ENCODE measurements around the gene WNT9A.

The WNT9A gene

DNA sequence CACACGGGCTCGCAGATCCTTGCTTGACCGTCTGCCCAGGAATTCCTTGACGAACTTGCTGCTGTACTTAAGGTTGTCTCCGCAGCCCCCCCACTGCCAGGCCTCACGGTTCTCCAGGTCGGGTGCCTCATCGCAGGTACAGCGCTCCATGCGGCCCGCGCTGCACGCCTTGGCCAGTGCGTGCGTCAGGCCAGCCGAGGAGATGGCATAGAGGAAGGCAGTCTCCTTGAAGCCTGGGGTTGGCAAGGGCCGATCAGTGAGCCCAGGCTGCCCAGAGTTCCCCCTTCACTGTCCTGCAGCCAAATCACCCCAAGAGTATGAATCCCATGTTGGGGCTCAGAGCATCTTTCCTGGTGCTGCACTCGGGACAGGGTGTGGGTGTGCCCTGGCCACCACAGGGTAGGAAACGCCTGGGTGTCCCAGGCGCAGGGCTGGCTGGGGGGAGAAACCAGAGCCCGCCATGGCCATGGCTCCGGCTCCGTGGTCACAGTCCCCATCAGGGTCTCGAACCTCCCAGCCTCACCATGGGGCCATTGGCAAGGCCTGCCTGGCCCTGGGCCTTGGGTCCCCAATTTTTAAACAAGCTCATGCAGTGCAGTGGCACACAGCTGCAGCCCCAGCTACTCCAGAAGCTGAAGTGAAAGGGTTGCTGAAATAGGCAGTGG is 23.4 kb downstream of the WNT9A start:
- no peak for DNase-seq

DNA sequence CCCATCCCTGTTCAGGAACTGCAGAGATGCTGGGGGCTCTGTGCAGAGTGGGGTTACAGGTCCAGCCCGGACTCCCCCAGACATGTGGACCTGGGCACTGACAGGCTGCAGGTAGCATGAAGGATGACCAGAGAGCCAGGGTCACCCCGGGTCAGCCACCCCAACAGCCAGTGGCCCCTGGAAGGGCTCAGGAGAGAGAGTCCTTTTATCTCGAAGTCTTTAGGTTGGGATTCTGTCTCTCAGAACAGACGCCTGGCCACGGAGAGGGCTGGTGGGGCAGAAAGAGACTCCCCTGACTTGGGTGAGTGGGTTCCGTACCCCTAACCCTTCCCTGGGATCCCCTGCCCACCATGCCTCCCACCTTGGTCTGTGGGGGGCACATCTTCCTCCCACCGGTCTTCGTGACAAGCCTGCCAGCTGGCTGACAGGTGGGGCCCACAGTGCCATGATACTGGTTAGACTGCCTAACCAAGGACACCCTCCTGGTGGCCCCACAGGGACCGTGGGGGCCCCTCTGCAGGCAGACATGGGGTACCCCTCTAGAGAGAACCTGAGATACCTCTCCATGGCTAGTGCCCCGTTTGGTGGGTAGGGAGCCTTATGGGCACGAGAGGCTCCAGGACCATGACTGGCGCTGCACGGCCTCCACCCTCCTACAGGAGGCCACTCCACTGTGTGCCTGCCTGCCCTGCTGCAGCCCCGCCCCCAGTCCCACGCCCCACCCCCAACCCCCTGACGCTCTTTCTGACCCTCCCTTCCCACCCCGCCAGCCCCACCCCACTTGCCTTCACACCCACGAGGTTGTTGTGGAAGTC is 24.2 kb downstream of the WNT9A start:
- no peak for DNase-seq

DNA sequence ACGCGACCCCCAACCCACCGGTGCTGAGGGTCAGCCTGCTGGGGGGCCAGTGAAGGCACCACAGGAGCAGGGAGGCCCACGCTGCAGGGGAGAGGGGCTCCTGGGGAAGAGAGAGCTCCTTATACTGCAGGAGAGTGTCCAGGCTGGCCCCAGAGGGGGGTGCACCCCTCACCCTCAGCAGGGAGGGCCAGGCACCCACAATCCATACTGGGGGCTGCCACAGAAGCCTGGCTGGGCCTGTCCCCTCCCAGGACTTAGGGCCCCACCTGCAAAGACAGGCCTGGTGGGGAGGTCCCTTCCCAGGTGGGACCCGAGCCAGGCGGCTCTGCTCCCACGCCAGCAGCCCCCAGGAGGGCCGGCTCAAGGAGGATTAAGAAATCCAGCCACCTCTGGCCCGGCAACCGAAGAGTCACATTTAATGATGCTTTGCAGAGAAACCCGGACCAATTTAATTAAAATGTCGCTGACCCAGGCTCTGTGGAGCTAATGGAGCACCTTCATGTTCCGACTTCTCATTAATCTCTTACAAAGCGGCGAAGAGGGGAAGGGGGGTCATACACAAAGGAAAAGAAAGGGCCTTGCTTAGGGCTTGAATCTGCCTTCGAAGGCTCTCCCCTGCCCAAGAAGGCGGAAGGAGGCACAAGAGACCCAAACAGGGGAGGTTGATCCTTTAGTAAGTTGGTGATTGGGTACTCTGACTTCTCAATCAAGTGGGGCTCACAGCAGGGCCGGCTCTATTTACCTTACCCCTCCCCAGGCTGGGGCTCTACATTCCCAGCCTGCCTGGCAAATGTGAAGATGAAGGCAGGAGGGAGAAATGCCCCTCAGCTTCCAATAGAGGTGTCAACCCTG is 25.0 kb downstream of the WNT9A start:
- no peak for DNase-seq

DNA sequence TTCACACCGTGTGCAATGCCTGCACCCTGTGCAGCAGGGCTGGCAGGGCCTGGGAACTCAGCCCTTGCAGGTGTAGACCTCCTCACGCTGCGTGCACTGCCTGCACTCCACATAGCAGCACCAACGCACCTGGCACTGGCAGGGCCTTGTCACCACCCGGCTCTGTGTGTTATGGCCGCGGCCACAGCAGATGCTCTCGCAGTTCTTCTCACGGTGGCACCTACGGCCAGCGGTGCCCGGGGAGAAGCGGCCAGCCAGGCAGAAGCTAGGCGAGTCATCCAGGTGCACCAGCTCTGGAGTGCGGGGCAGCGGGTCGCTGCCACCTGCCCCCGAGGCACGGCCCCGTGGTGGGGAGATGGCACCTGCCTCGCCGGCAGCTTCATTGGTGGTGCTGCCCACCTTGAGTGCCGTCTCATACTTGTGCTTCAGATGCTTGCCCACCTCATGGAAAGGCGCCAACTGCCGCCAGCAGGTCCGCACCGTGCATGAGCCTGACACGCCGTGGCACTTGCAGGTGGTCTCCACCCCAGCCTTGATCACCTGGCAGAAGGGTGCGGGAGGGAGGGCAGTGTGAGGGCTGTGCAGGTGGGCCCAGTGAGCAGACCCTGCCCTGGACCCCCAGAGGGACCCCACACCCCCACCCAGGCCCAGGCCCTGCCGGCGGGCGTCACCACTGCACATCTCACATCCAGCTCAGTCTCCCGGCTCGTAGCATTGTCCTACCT is 26.1 kb downstream of the WNT9A start:
- DNase-seq: no peak

DNA sequence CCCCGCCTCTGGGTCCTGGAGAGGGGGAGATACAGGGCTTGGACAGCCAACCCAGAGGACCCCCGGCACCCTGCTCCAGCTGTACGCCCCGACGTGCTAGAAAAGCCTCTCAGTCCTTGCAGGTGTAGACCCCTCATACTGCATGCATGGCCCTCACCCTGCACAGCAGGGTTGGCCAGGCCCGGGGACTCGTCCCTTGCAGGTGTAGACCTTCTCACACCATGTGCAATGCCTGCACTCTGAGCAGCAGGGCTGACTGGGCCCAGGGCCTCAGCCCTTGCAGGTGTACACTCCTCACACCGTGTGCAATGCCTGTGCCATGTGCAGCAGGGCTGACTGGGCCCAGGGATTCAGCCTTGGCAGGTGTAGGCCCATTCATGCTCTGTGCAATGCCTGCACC is 26.8 kb downstream of the WNT9A start:
- DNase-seq: no peak

DNA sequence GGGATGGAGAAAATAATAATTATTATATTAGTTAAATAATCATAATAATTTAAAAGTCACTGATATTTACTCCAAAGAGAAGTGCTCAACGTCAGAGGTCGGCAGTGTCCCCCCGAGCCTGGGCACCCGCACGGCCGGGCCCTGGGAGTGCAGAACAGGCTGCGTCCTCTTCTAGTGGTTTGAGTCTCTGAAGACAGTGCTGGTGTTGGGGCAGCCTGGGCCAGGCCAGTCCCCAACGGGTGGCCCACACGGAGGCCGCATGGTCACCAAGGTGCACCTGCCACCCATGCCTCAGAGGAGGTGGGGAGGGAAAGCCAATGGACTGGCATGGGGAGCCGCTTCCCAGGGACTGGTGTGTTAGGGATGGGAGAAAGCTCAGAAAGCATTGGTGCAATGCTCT is 27.3 kb downstream of the WNT9A start:
- no peak for DNase-seq

DNA sequence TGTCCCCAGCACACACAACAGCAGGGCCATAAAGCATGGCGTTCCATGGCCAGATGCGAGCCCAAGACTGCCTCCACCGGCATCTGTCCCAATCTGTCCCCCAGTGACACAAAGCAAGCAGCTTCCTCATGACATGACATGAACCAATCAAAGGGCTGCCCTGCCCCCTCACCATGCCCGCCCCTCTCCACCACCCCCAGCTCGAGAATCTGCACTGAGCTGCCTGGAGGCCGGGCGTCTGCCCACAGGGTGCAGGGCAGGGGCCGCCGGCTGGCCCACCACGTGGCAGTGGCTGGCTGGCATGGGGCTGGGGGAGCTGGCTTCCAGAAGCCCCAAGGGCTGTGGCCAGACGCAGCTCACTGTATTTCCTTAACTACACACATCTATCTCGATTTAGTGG is 27.8 kb downstream of the WNT9A start:
- no peak for DNase-seq

DNA sequence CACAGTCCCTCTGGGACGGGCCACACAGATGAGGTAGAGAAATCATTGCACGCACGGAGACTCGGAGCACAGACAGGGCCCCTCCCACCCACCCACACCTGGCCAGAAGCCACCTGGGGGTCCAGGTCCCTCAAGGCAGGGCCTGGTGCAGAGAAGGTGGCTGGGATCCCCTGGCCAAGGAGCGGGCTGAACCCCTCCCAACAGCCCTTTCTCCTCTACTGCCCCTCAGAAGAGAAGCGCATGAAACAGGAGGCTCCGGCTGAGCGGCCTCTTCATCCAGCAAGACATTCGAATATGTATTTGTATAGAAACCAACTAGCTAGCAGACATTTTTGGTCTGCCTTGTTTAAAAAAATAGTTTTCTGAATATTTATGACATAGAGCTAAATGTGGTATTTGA is 29.0 kb downstream of the WNT9A start:
- DNase-seq: no peak

DNA sequence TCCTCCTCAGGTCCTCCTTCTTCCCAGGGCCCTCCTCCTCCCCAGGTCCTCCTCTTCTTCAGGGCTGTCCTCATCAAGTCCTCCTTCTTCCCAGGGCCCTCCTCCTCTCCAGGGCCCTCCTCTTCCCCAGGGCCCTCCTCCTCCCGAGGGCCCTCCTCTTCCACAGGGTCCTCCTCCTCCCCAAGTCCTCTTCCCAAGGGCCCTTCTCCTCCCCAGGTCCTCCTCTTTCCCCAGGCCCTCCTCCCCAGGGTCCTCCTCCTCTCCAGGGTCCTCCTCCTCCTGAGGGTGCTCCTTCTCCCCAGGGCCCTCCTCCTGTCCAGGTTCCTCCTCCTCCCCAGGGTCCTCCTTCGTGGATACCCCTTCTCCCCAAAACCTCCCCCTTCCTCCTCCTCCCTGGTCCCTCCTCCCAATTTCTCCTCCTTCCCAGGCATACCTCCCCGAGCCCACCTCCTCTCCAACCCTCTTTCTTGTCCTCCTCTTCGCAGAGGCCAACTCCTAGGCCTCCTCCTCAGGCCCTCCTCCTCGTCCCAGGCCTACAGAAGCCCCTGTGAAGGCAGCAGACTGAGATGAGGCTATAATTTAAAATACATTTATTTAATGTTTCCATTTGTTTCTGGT is 29.5 kb downstream of the WNT9A start:
- no peak for DNase-seq

DNA sequence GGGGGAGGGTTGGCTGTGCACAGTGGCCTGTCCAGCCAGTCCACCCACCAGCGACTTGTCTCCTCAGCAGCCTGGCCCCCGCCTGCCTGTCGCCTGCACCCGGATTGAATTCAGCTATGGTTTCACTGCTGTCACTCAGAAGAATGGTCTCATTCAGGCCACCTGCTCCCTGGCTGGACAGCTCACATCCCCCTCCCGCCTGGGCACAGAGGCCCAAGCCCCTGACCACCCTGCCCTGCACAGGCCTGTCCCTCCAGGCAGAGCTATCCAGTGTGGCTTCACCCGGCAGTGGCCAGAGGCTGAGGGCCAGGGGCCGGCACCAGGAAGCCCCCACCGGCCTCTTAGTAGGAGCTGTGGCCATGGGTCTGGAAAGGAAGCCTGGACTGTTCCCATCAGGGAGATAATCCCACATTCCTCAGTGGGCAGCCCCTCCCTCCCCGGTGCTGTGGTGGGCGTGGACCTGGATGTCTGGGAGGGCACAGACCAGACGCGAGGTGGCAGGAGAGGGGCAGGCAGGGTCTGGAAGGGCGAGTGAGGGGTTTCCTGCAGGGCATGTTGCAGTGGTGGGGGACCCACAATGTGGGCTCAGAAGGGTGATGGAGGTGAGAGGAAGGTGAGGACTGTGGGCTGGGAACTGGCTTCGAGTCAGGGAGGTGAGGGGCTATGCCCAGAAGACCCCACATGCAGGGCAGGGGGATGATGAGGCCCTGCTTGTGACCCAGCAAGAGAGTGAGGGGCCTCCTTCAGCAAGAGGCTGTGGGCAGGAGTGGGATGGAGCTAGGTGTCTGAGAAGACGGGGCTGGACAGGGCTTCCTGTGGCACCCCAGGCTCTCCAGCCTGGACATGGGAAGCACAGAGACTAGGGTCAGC is 30.4 kb downstream of the WNT9A start:
- no peak for DNase-seq

DNA sequence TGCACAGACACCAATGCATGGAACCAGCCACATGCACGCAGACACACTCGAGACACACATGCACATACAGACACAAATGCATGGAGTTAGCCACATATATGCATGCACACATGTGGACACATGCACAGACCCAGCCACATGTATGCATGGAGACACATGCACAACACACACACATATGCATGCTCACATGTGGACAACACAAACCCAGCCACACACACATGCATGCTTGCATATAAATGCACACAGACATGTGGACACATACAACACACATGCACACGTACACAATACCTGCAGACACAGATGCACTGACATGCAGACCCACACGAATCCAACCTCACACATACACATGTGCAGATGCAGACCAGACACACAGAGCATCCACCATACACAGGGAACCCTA is 31.1 kb downstream of the WNT9A start:
- no peak for DNase-seq

DNA sequence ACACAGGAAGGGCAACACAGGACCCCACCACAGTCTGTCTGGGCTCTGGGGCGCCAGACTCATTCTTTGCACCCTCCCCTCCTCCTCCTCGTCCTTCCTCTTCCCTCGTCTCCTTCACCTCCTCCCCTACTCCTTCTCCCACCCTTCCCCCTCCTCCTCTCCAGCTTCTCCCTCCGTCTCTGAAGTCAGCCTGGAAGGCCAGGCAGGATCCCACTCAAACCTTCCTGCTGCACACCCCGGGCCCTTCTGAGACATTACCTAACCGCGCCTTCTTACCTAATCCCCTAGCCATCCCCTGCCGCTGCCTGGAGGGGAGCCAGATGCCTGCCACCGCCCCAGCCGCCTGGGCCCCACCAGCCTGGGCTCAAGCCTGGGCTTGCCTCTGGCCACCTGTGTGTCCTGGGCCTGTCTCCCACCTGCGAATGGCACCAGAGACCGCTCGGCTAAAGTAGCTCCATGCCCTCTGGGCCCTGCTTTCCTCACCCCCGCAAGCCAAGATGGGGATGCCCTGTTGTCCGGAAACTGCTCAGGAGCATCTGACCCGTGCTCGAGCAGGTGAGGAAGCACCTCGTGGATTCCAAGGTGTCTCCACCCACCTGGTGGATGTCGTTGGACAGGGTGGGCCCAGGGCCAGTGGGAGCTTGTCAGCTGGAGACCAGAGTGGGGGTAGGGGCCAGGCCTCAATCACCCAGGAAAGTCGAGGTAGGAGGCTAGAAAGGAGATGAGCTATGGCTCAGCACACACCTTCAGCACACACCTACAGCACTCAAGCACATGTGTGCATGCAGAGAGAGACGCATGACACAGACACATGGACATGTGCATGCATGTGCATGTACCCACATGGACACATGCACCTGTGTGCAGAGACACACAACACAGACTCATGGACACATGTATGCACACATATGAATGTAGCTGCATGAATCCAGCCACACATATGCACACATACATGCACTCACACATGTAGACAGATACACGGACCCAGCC is 31.9 kb downstream of the WNT9A start:
- no peak for DNase-seq

DNA sequence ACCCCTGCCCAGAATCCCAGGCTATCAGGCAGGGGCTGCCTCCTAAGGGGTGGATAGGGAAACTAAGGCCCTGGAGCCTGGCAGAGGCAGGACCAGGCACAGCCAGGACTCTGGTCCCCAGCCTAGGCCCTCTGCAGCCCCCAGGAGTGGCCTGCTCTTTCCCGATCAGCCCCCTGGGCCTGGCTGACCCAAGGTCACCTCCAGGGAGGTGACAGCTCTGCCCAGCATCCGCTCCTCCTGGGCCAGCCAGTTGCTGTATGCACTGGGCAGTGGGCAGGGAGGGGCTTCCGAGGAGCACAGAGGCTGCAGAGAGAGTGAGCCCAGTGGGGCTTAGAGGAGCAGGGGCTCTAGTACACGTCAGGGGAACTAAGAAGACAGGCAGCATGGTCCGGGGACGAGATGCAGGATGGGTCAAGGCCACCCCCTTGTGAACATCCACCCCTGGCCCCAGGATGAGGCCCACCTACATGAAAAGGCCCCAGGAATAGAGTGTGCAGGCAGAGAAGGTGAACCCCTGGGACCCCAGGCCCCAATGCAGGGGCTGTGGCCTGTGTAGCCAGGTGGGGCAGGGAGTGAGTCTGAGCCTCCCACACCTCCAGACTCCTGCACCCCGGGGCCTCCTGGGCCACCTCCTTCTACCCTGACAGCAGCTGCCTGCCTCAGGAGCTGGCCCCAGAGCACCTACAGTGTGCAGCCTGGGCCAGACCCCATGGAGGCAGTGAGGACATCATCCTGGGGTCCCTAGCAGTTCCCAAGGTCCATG is 32.8 kb downstream of the WNT9A start:
- DNase-seq: no peak

DNA sequence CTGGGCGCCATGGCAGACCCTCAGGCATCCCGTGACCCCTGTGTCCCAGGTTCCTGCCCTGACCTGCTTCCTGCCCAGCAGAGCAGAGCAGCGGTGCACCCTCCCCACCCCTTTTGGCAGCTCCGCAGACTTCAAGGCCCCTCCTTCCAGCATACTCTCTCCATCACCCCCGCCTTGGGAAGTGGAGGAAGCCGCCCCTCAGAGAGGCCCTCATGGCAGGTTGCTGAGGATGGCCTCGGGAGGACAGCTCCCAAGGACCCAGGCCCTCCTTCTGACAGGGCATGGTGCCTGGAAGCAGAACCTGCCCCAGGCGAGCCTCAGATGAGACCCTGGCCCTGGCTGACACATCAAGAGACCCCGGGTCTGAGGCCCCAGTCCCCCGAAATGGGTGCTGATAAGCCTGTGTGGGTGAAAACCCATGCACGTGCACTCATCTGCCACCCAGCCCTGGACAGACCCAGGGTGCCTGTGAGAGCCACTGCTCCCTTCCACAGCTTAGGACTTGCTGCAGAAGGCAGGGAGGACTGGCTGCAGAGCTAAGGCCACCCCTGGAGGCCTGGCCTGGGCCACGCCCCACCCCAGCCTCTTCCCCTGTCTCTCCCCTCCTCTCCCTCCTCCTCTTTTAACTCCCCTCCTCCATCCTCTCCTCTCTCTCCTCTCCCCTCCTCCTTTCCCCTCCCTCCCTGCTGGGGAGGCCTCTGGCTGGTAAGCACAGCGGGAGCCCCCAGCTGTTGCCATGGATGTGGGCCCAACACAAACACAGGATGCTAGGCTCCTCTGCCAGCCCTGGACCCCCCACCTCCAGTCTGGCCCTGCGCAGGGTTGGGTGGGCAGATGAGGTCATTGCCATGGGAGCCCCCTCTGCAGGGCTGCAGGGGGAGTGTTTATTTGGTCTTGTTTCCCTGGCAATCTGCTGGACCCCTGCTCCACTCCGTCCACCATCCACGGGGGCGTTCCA is 33.7 kb downstream of the WNT9A start:
- DNase-seq: peak; percentile 77

DNA sequence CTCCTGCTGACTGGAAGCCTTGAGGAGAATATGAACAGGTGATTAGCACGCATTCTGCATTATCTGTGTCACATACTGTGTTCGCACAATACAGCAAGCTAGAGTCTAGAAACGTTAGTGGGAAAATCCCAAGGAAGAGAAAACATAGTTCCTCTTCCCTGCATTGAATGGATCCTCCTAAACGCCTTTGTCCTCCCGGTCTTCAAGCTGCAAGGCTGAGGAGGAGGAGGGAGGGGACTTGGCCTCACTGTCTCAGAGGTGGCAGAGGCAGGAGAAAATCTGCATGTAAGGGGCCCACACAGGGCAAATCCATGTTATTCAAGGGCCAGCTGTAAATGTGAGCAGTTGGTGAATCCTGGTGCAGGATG is 34.4 kb downstream of the WNT9A start:
- no peak for DNase-seq

DNA sequence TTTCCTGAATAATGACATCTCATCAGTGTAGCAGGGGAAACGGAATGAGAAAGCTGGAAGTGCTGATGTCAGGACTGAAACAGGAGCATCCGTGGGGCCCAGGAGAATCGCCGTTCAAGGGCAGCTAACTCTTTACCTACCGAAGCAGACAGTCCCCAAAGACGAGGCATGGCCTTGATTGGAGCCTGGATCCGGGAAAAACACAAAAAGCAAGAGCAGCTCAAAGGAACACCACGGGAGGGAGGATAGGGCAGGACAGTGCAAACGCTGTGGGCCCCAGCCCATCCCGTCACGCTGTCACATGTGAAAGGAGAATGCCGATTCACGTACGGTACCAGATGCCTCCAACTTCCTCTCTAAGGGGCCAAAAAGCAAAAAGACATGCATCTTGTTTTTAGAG is 34.9 kb downstream of the WNT9A start:
- DNase-seq: no peak

DNA sequence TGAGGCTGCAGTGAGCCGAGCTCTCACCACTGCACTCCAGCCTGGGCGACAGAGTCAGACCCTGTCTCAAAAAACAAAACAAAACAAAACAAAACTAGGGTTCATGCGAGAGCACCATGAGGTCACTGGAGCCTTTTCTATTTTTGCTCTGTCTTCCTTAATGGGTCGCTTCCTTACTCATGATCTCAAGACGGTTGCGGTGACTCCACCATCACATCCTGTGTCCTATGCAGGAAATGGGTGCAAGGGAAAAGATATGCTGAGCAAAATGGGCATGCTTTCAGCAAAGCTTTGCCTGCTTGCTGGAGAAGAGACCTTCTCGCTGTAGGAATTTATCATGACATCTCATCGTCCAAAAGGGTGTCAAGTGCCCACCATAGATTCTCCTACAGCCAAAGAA is 36.4 kb downstream of the WNT9A start:
- no peak for DNase-seq

All from fibroblast of skin of scalp (primary cell).